Measurements from ENCODE around the gene GIGYF2.

The GIGYF2 gene

GRCh38 chr2:232879618-232880494, 182.7 kb downstream of the GIGYF2 start:
- DNase-seq (ENCODE audit: low read depth) = no peak

GRCh38 chr2:232880764-232881351, 183.7 kb downstream of the GIGYF2 start:
- DNase-seq (ENCODE audit: low read depth) = no peak

- no peak for DNase-seq (ENCODE audit: low read depth)
Observed at GRCh38 chr2:232882085-232882484, 185.0 kb downstream of the GIGYF2 start.

GRCh38 chr2:232882505-232883115, 185.5 kb downstream of the GIGYF2 start:
- DNase-seq (ENCODE audit: low read depth) = no peak

GRCh38 chr2:232883116-232883721, 186.1 kb downstream of the GIGYF2 start:
- no peak for DNase-seq (ENCODE audit: low read depth)

- DNase-seq (ENCODE audit: low read depth) = no peak
Observed at GRCh38 chr2:232884001-232884421, 186.9 kb downstream of the GIGYF2 start.

GRCh38 chr2:232884549-232885263, 187.6 kb downstream of the GIGYF2 start:
- DNase-seq (ENCODE audit: low read depth) = no peak

- no peak for DNase-seq (ENCODE audit: low read depth)
Observed at GRCh38 chr2:232885264-232885961, 188.3 kb downstream of the GIGYF2 start.

GRCh38 chr2:232886176-232886575, 189.0 kb downstream of the GIGYF2 start:
- no peak for DNase-seq (ENCODE audit: low read depth)

GRCh38 chr2:232886632-232887031, 189.5 kb downstream of the GIGYF2 start:
- no peak for DNase-seq (ENCODE audit: low read depth)

- no peak for DNase-seq (ENCODE audit: low read depth)
Observed at GRCh38 chr2:232887171-232887850, 190.2 kb downstream of the GIGYF2 start.

GRCh38 chr2:232888099-232888836, 191.1 kb downstream of the GIGYF2 start:
- DNase-seq (ENCODE audit: low read depth) = no peak

GRCh38 chr2:232888839-232889529, 191.9 kb downstream of the GIGYF2 start:
- DNase-seq (ENCODE audit: low read depth) = no peak

- no peak for DNase-seq (ENCODE audit: low read depth)
Observed at GRCh38 chr2:232889876-232890401, 192.8 kb downstream of the GIGYF2 start.

GRCh38 chr2:232890536-232890895, 193.4 kb downstream of the GIGYF2 start:
- no peak for DNase-seq (ENCODE audit: low read depth)

- DNase-seq (ENCODE audit: low read depth) = no peak
Observed at GRCh38 chr2:232890896-232891601, 193.9 kb downstream of the GIGYF2 start.

- DNase-seq (ENCODE audit: low read depth) = no peak
Observed at GRCh38 chr2:232891621-232892071, 194.5 kb downstream of the GIGYF2 start.

GRCh38 chr2:232892221-232892620, 195.1 kb downstream of the GIGYF2 start:
- no peak for DNase-seq (ENCODE audit: low read depth)
